IMR-90 (cell line): ENCODE results near the gene CYP26B1. TPM values are rescaled to one million over a fixed set of nuclear protein-coding genes. Genes with fewer than 3 reads are reported as not detected.

ENCODE experiments used
- ATAC-seq: fragments of 200-7000 bp; cut with Tn5 transposase; 2 replicates; pipeline ENCODE4 v1.9.1; 2020; ENCODE audit warnings: low read depth, mild to moderate bottlenecking, moderate library complexity
- BruUV-seq: library from RNA; stranded (reverse); fragments of 400-500 nt; replicated peaks from 2 replicates; lab custom pipeline; 2021; lab: Mats Ljungman, UMichigan
- CTCF ChIA-PET: fragments of 300-600 bp; formaldehyde crosslinking; extraction: SDS; loops from one replicate; lab custom pipeline; 2021; ENCODE audit warnings: antibody characterized with exemption; lab: Yijun Ruan, JAX
- POLR2A ChIA-PET: fragments of 300-600 bp; sonication (Branson Sonifier 250); formaldehyde crosslinking; loops from one replicate; lab custom pipeline; 2022; ENCODE audit warnings: antibody characterized with exemption; ENCODE audit not compliant: unreplicated experiment; lab: Charles Lee
- DNase-seq: peaks from one replicate; pipeline ENCODE4 v3.0.0; 2013
- H2AFZ ChIP-seq: replicated peaks from 2 replicates; pipeline ENCODE3; 2013; ENCODE audit warnings: low read length, mild to moderate bottlenecking; ENCODE audit not compliant: poor library complexity
- H2AK5ac ChIP-seq: 2 replicates; pipeline ENCODE4 v1.6.1; 2013; ENCODE audit warnings: low read depth, low read length, inconsistent platforms
- H2AK9ac ChIP-seq: replicated peaks from 2 replicates; pipeline ENCODE3; 2013; ENCODE audit warnings: mild to moderate bottlenecking, low read depth, low read length, moderate library complexity; ENCODE audit not compliant: poor library complexity
- H2BK120ac ChIP-seq: 2 replicates; pipeline ENCODE4 v1.6.1; 2013; ENCODE audit warnings: low read depth, low read length, inconsistent platforms
- H2BK15ac ChIP-seq: 3 replicates; pipeline ENCODE4 v1.6.1; 2013; ENCODE audit warnings: low read depth, low read length, inconsistent platforms
- H2BK20ac ChIP-seq: 2 replicates; pipeline ENCODE4 v1.6.1; 2013; ENCODE audit warnings: low read depth, mild to moderate bottlenecking, inconsistent platforms, low read length, moderate library complexity
- H2BK5ac ChIP-seq: 2 replicates; pipeline ENCODE4 v1.6.1; 2013; ENCODE audit warnings: mild to moderate bottlenecking, low read depth, low read length, inconsistent platforms; ENCODE audit not compliant: poor library complexity, severe bottlenecking
- H3K14ac ChIP-seq: replicated peaks from 2 replicates; pipeline ENCODE4 v1.6.1; 2013; ENCODE audit warnings: low read depth, low read length, inconsistent platforms
- H3K18ac ChIP-seq: 2 replicates; pipeline ENCODE4 v1.6.1; 2013; ENCODE audit warnings: low read depth, low read length, control low read depth
- H3K23ac ChIP-seq: 2 replicates; pipeline ENCODE4 v1.6.1; 2013; ENCODE audit warnings: low read depth, low read length, inconsistent platforms
- H3K27ac ChIP-seq: 2 replicates; pipeline ENCODE4 v1.5.1; 2013; ENCODE audit warnings: mild to moderate bottlenecking, control low read depth, low read length; ENCODE audit not compliant: insufficient read depth
- H3K27me3 ChIP-seq: 2 replicates; pipeline ENCODE4 v1.6.1; 2013; ENCODE audit warnings: low read length; ENCODE audit not compliant: control insufficient read depth, insufficient read depth
- H3K36me3 ChIP-seq: 2 replicates; pipeline ENCODE4 v1.6.1; 2013; ENCODE audit warnings: low read length, mixed read lengths; ENCODE audit not compliant: control insufficient read depth, insufficient read depth
- H3K4ac ChIP-seq: 2 replicates; pipeline ENCODE4 v1.6.1; 2013; ENCODE audit warnings: low read depth, low read length, inconsistent platforms
- H3K4me1 ChIP-seq: 2 replicates; pipeline ENCODE4 v1.6.1; 2013; ENCODE audit warnings: low read length, mixed read lengths; ENCODE audit not compliant: control insufficient read depth, insufficient read depth
- H3K4me2 ChIP-seq: 2 replicates; pipeline ENCODE4 v1.6.1; 2013; ENCODE audit warnings: low read depth, mild to moderate bottlenecking, control low read depth, low read length, moderate library complexity
- H3K4me3 ChIP-seq: 2 replicates; pipeline ENCODE4 v1.5.1; 2013; ENCODE audit warnings: low read depth, mild to moderate bottlenecking, control low read depth, low read length, moderate library complexity; ENCODE audit not compliant: insufficient read depth
- H3K56ac ChIP-seq: 2 replicates; pipeline ENCODE4 v1.6.1; 2013; ENCODE audit warnings: low read length, inconsistent platforms; ENCODE audit not compliant: insufficient read depth; ENCODE audit errors: extremely low read depth
- H3K79me1 ChIP-seq, 2 experiments: 2 replicates each; pipeline ENCODE4 v1.6.1; 2013; ENCODE audit warnings: low read length in 2 of 2, inconsistent platforms in 1 of 2, low read depth in 1 of 2
- H3K9ac ChIP-seq: 2 replicates; pipeline ENCODE4 v1.6.1; 2013; ENCODE audit warnings: low read depth, low read length, control low read depth
- H3K9me1 ChIP-seq: 2 replicates; pipeline ENCODE4 v1.6.1; 2013; ENCODE audit warnings: low read length, inconsistent platforms; ENCODE audit not compliant: insufficient read depth
- H3K9me3 ChIP-seq: 2 replicates; pipeline ENCODE4 v1.6.1; 2013; ENCODE audit warnings: low read length; ENCODE audit not compliant: control insufficient read depth, insufficient read depth
- H4K20me1 ChIP-seq: 2 replicates; pipeline ENCODE4 v1.6.1; 2013; ENCODE audit warnings: low read length, inconsistent platforms; ENCODE audit not compliant: insufficient read depth
- H4K5ac ChIP-seq: 2 replicates; pipeline ENCODE4 v1.6.1; 2013; ENCODE audit warnings: mild to moderate bottlenecking, low read depth, low read length, control low read depth
- H4K8ac ChIP-seq, 2 experiments: 2 replicates each; pipeline ENCODE4 v1.6.1; 2013; ENCODE audit warnings: low read depth in 2 of 2, low read length in 2 of 2, control low read depth in 1 of 2, inconsistent platforms in 1 of 2
- H4K91ac ChIP-seq: 2 replicates; pipeline ENCODE4 v1.6.1; 2013; ENCODE audit warnings: low read depth, low read length, inconsistent platforms; ENCODE audit not compliant: insufficient read depth
- BHLHE40 ChIP-seq: fragments of 150-350 bp; IDR thresholded peaks from 2 replicates; pipeline ENCODE4 v1.6.1; 2016; ENCODE audit warnings: mild to moderate bottlenecking, low read depth, low read length
- CEBPB ChIP-seq: IDR thresholded peaks from 2 replicates; pipeline ENCODE4 v1.6.1; 2012; ENCODE audit warnings: low read depth, low read length, improper control_type of control experiment
- CHD1 ChIP-seq: IDR thresholded peaks from 2 replicates; pipeline ENCODE4 v1.6.1; 2012; ENCODE audit warnings: low read depth, low read length, improper control_type of control experiment
- FOS ChIP-seq: fragments of 150-350 bp; IDR thresholded peaks from 2 replicates; pipeline ENCODE4 v1.6.1; 2016; ENCODE audit warnings: low read depth, low read length
- MAFK ChIP-seq: IDR thresholded peaks from 2 replicates; pipeline ENCODE4 v1.6.1; 2012; ENCODE audit warnings: low read depth, low read length, improper control_type of control experiment
- MAZ ChIP-seq: IDR thresholded peaks from 2 replicates; pipeline ENCODE4 v1.6.1; 2012; ENCODE audit warnings: low read depth, mild to moderate bottlenecking, low read length, improper control_type of control experiment, moderate library complexity, borderline replicate concordance
- NFE2L2 ChIP-seq: fragments of 150-350 bp; IDR thresholded peaks from 2 replicates; pipeline ENCODE4 v1.6.1; 2016; ENCODE audit warnings: low read depth, mild to moderate bottlenecking, low read length
- POLR2A ChIP-seq: IDR thresholded peaks from 2 replicates; pipeline ENCODE4 v1.6.1; 2012; ENCODE audit warnings: mild to moderate bottlenecking, low read depth, low read length
- RAD21 ChIP-seq: IDR thresholded peaks from 2 replicates; pipeline ENCODE4 v1.6.1; 2012; ENCODE audit warnings: low read length, improper control_type of control experiment
- RCOR1 ChIP-seq: IDR thresholded peaks from 2 replicates; pipeline ENCODE4 v1.6.1; 2012; ENCODE audit warnings: mild to moderate bottlenecking, low read length, improper control_type of control experiment; ENCODE audit not compliant: insufficient replicate concordance
- RFX5 ChIP-seq: IDR thresholded peaks from 2 replicates; pipeline ENCODE4 v1.8.0; 2012; ENCODE audit warnings: low read depth, mild to moderate bottlenecking, low read length, moderate library complexity
- SMC3 ChIP-seq: fragments of 150-350 bp; IDR thresholded peaks from 2 replicates; pipeline ENCODE4 v1.6.1; 2016; ENCODE audit warnings: low read depth, mild to moderate bottlenecking, antibody characterized with exemption, low read length, moderate library complexity
- USF2 ChIP-seq: fragments of 150-350 bp; IDR thresholded peaks from 2 replicates; pipeline ENCODE4 v1.6.1; 2017; ENCODE audit warnings: mild to moderate bottlenecking, antibody characterized with exemption, low read length, low read depth
- WGBS, 2 experiments: methylation state at CpG; one replicate each; pipeline versions ENCODE4 v1.1.5 to v1.1.7; 2013; ENCODE audit warnings: missing lambda C conversion rate in 2 of 2; ENCODE audit not compliant: insufficient read length in 1 of 2; ENCODE audit errors: extremely low coverage in 2 of 2; 5-methylcytosine and 5-hydroxymethylcytosine counted together
- dilution Hi-C: fragments of 300-500 bp; cut with HindIII; formaldehyde crosslinking; loops from one replicate; pipeline ENCODE4 v1.14.3; 2018; ENCODE audit warnings: low sequenced_read_pairs; ENCODE audit not compliant: unreplicated experiment
- in situ Hi-C: fragments of 300-500 bp; cut with MboI; formaldehyde crosslinking; loops from 3 replicates; pipeline ENCODE4 v1.14.3; 2019; ENCODE audit warnings: low sequenced_read_pairs, inconsistent platforms, mixed read lengths
- intact Hi-C: fragments of 100-400 bp; cut with micrococcal nuclease; formaldehyde crosslinking; loops from 2 replicates; pipeline ENCODE4 v1.10.0; 2022
- polyA plus RNA-seq, 3 experiments: library from polyadenylated mRNA; depleted of rRNA; stranded (reverse); fragments of >200 nt; gene quantifications; 2 replicates each; pipeline ENCODE4 v1.2.3, GENCODE V29; 2012; ENCODE audit warnings: low replicate concordance in 1 of 3
- total RNA-seq: library from RNA; depleted of rRNA; stranded (reverse); fragments of >200 nt; gene quantifications from 2 replicates; pipeline ENCODE4 v1.2.3, GENCODE V29; 2012
- TF ChIP-seq, protein P1 (sequence below): conservative IDR thresholded peaks from 2 replicates; pipeline ENCODE4 v1.5.1; 2012; ENCODE audit warnings: mild to moderate bottlenecking, low read depth, low read length, improper control_type of control experiment

CYP26B1 gene
- total and polyA plus RNA-seq, 2 of the 4 experiments (the other 2 are of a cell fraction), result 0.02 TPM; not detected in 1

DNA sequence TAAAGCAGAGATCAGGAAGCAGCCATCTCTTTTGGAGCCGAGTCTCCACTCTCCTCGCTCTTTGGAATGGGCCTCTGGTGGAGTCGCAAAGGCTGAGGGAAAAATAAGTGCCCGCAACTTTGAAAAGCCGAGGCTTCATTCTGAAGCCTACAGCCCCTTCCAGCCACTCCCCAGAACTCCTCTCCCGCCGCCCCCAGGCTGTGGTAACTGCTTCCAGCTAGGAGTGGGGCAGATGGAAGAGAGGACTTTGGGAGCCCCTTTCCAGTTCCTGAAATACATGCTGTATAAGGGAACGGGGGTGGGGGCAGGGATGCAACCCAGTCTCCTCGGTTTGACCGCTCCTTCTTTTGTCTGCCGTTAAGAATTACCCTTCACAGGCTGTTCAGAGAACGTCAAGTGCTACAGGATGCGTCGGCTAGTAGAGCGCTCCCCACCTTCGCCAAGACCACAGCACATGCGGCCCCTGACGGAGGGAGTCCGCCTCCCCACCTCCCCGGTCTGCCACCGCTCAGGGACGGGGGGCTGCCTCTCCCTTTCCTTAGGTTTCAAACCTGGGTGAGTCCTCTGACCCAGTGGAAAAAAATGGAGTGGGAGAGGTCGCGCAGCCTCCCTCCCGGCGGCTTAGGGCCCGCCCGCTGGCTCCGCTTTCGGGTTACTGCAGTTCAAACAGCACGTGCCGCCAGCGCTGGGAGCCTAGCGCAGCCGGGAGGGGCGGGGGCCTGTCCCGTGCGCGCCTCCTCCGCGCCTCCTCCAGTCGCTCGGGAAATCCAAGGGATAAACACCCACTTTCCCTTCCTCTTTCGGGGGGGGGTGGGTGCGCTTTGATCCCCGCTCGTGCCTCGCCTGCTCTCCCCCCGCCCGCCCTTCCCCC lies 4.9 kb downstream of the CYP26B1 start:
- Histone ChIP-seq H3K4me1 (peaks cover 4% of the 10 kb centered on the region; the same call in 1 of the 2 replicates), H4K20me1 (no peaks in the 10 kb centered on the region; the same call in 1 of the 2 replicates), H3K79me1 (no peaks in the 10 kb centered on the region), H2BK120ac (no peak overlapping the region), H3K23ac (no peak overlapping the region), H3K27me3 (peaks cover 69% of the 10 kb centered on the region), H3K18ac (no peak overlapping the region; the same call in 1 of the 2 replicates), H4K5ac (no peak overlapping the region), H3K4ac (no peak overlapping the region), H3K56ac (no peak overlapping the region), H3K27ac (no peak overlapping the region), H4K8ac (no peak overlapping the region), H3K9me1 (no peaks in the 10 kb centered on the region), H3K4me3 (no peak overlapping the region; the same call in 1 of the 2 replicates), H3K36me3 (no peaks in the 10 kb centered on the region), H2AFZ (peak overlapping the region; percentile 69), H3K9me3 (peaks cover 9% of the 10 kb centered on the region), H2BK15ac (no peak overlapping the region), H2AK9ac (peak overlapping the region; percentile 37), H3K9ac (no peak overlapping the region), H3K4me2 (peak overlapping the region; percentile 75; the same call in 1 of the 2 replicates), H2BK5ac (no peak overlapping the region), H2AK5ac (no peak overlapping the region), H3K14ac (no peak overlapping the region), H4K91ac (no peak overlapping the region), H2BK20ac (no peak overlapping the region)
- POLR2A ChIA-PET, result no interaction called here
- BruUV-seq, result no TSS peak
- CTCF ChIA-PET, result no interaction called here
- DNase-seq (peak; percentile 13), ATAC-seq (peak; percentile 74)
- dilution Hi-C loops, result no loop called here
- intact Hi-C loops, result no loop called here
- 17% methylated on average over 1 of the region's 50 CpGs; no CpG with 5 or more reads in 1 of the 2 experiments for WGBS, 2 experiments
- in situ Hi-C loops, result no loop called here
- TF ChIP-seq MAFK (no peak), RFX5 (no peak), FOS (no peak), MAZ (peak; percentile 47; the same call in 1 of the 2 replicates), CHD1 (no peak), RCOR1 (no peak), BHLHE40 (peak; percentile 89), CEBPB (no peak), RAD21 (no peak), SMC3 (no peak), USF2 (no peak), NFE2L2 (no peak), POLR2A (no peak)
- TF ChIP-seq, protein P1, sequence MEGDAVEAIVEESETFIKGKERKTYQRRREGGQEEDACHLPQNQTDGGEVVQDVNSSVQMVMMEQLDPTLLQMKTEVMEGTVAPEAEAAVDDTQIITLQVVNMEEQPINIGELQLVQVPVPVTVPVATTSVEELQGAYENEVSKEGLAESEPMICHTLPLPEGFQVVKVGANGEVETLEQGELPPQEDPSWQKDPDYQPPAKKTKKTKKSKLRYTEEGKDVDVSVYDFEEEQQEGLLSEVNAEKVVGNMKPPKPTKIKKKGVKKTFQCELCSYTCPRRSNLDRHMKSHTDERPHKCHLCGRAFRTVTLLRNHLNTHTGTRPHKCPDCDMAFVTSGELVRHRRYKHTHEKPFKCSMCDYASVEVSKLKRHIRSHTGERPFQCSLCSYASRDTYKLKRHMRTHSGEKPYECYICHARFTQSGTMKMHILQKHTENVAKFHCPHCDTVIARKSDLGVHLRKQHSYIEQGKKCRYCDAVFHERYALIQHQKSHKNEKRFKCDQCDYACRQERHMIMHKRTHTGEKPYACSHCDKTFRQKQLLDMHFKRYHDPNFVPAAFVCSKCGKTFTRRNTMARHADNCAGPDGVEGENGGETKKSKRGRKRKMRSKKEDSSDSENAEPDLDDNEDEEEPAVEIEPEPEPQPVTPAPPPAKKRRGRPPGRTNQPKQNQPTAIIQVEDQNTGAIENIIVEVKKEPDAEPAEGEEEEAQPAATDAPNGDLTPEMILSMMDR, result no peak
